Hypothalamus (tissue), 51 donors: ENCODE results near the gene RFESD.
A peak's percentile ranks its signal among the peaks of the same experiment; 100 is the strongest.
"Not testable (repeated sequence)": the region's sequence is repeated elsewhere in the genome, so short reads cannot be mapped to it uniquely, and the experiment has no call there.

ENCODE experiments used
- DNase-seq, 51 donors: peaks; one replicate each; lab custom pipeline; 2025; lab: John Stamatoyannopoulos, UW

Gene RFESD

GRCh38 chr5:95627971-95628810, 18.4 kb upstream of the RFESD start:
- no peak for DNase-seq

- no peak for DNase-seq
These were observed 17.6 kb upstream of the RFESD start for GRCh38 chr5:95628933-95629332.

GRCh38 chr5:95630394-95630917, 16.1 kb upstream of the RFESD start:
- no peak for DNase-seq

- DNase-seq = no peak
These were observed 15.2 kb upstream of the RFESD start for GRCh38 chr5:95631255-95631958.

GRCh38 chr5:95631991-95632675, 14.4 kb upstream of the RFESD start:
- no peak for DNase-seq

GRCh38 chr5:95632942-95633341, 13.6 kb upstream of the RFESD start:
- DNase-seq = not testable (repeated sequence)

GRCh38 chr5:95633671-95634070, 12.9 kb upstream of the RFESD start:
- no peak for DNase-seq

- no peak for DNase-seq
These were observed 12.5 kb upstream of the RFESD start for GRCh38 chr5:95634081-95634480.

- no peak for DNase-seq
These were observed 7.9 kb upstream of the RFESD start for GRCh38 chr5:95638632-95639031.

- DNase-seq = no peak
These were observed 4.8 kb upstream of the RFESD start for GRCh38 chr5:95641741-95642220.

GRCh38 chr5:95643152-95643551, 3.4 kb upstream of the RFESD start:
- no peak for DNase-seq

GRCh38 chr5:95644351-95645042, 2.1 kb upstream of the RFESD start:
- DNase-seq = peak in 20 of 51 donors; percentile 2 to 72 (median 20)

- DNase-seq = peak in 4 of 51 donors; percentile 17 to 58 (median 36)
These were observed 380 bp upstream of the RFESD start for GRCh38 chr5:95646226-95646568.

- DNase-seq = no peak
These were observed 1.6 kb downstream of the RFESD start for GRCh38 chr5:95647886-95648860.

GRCh38 chr5:95649274-95649673, 2.7 kb downstream of the RFESD start:
- no peak for DNase-seq

GRCh38 chr5:95649842-95650620, 3.5 kb downstream of the RFESD start:
- DNase-seq = no peak

GRCh38 chr5:95652849-95653248, 6.3 kb downstream of the RFESD start:
- DNase-seq = no peak

GRCh38 chr5:95654196-95654595, 7.6 kb downstream of the RFESD start:
- DNase-seq = no peak

- DNase-seq = no peak
These were observed 9.0 kb downstream of the RFESD start for GRCh38 chr5:95655575-95655974.
